Cardiac septum (tissue), 1 donor: ENCODE measurements around the gene SULT2B1. TPM values are rescaled to one million over a fixed set of nuclear protein-coding genes. Genes with fewer than 3 reads are reported as not detected.

ENCODE experiments used
- DNase-seq: peaks from one replicate; pipeline ENCODE4 v3.0.0-alpha.2; 2020; ENCODE audit warnings: low spot score
- intact Hi-C: fragments of 100-400 bp; cut with DNase I; formaldehyde crosslinking; loops from one replicate; pipeline ENCODE4 v1.14.0; 2022
- total RNA-seq: library from RNA; stranded (reverse); fragmentation: NEBNext Ultra II Directional; extraction: Animal tissue kit (Norgen Biotek cat#: 25700); gene quantifications from one replicate; pipeline ENCODE4 v1.2.1, GENCODE V29; 2021
- donor health status: DM: no; HTN: no; CAD: no.

SULT2B1 gene
- total RNA-seq, 1 donor from 2014 or later, result 0.19 TPM

GRCh38 chr19:48641850-48642249 is 89.9 kb downstream of the SULT2B1 start:
- intact Hi-C loops, result no loop called here
- no peak for DNase-seq

DNA sequence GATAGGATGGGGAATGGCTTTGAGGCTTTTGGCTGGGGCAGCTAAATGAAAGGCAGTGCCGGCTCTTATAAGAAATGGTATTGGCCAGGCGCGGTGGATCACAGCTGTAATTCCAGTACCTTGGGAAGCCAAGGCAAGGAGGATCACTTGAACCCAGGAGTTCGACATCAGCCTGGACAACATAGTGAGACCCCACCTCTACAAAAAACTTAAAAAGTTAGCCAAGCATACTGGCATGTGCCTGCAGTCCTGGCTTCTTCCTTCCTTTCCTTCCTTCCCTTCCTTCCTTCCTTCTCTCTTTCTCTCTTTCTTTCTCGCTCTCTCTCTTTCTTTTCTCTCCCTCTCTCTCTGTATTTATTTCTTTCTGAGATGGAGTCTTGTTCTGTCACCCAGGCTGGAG is 90.9 kb downstream of the SULT2B1 start:
- DNase-seq, result no peak
- intact Hi-C loops, result no loop called here

GRCh38 chr19:48644355-48644754 is 92.4 kb downstream of the SULT2B1 start:
- intact Hi-C loops, result no loop called here
- DNase-seq, result no peak

DNA sequence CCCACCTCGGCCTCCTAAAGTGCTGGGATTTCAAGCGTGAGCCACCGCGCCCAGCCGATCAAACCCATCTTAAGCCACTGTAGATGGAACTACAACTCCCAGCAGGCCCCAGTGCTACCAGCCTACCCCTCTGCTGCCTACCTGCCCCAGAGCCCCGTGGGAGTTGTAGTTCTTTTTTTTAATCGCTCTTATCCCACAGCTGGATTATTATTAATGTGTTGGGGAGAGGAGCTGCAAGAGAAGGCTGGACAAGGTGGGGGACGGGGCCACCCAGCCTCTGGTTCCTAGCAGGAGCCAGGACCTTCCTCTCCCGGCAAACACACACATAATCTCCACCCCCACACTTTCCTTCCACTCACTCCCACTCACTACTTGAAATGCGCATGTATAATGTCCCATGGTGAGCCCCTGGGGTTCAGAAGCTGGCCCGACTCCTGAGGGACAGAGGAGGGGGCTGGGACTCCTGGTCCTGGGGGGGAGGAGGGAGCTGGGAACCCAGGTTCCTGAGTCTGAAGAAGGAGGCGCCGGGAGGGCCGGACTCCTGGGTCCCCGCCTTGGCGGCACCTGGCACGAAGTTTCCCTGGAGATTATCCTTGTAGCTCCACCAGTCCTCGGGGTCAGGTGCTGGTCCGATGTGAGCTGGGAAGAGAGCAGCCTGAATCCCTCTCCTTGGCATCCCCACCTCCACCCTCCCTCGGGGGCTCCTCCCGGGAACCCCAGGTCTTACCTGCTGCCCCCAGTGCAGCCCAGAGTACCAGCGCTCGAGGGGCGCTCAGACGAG is 93.1 kb downstream of the SULT2B1 start:
- DNase-seq, result no peak
- intact Hi-C loops, result loop anchor here (5.0 kb wide), 2 partner anchors 192 to 312 kb away; partner anchors contain the start of gene HSD17B14

- DNase-seq, result no peak
- intact Hi-C loops, result loop anchor here (5.0 kb wide), 2 partner anchors 192 to 312 kb away; partner anchors contain the start of gene HSD17B14
Observed at GRCh38 chr19:48645620-48646000, 93.6 kb downstream of the SULT2B1 start.

- intact Hi-C loops, result loop anchor here (5.0 kb wide), 2 partner anchors 191 to 311 kb away; partner anchors contain the start of gene HSD17B14
- DNase-seq, result peak; percentile 92
Observed at GRCh38 chr19:48646001-48646721, 94.2 kb downstream of the SULT2B1 start, which contains the start of gene CA11. CA11 (minus strand) TSS chr19:48646187; CDS start chr19:48645632, 555 bp downstream.

DNA sequence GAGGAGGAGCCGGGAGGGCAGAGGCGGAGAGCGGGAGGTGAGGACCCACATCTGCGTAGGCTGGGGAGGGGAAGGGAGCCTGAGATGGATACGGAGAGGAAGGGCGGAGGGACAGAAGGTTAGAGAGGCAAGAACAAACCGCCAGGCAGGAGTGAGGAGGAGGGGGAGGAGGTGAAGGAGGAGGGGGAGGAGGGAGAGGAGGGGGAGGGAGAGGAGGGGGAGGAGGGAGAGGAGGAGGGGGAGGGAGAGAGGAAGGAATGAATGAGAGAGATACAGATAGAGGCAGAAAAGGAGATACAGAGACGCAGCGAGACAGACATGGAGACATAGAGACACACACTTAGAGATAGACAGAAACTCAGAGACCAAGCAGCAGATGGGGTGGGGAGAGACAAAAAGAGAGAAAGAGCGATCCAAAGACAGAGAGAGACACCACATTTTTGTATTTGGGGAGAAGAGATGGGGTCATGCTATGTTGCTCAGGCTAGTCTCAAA is 94.8 kb downstream of the SULT2B1 start:
- intact Hi-C loops, result loop anchor here (5.0 kb wide), 2 partner anchors 191 to 311 kb away; partner anchors contain the start of gene HSD17B14
- DNase-seq, result no peak

DNA sequence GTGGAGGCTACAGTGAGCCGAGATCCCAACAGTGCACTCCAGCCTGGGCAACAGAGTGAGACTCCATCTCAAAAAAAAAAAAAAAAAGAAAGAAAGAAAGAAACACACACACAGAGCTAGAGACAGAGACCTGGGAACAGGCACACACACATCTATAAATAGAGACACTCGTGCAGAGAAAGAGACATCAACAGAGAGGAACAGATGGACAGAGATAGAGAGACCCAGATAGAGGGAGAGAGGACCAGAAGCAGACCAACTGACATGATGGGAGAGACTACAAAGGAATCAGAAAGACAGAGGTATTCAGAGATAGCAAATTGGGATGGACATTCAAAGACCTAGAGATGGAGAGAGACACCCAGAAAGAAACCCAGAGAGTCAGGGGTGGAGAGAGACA is 96.2 kb downstream of the SULT2B1 start:
- intact Hi-C loops, result loop anchor here (5.0 kb wide), 2 partner anchors 189 to 309 kb away; partner anchors contain the start of gene HSD17B14
- DNase-seq, result no peak

Other genes with a start within 250 kb of the SULT2B1 start
- 47.3 TPM for gene EMP3, start 226.6 kb upstream of the SULT2B1 start, total RNA-seq
- gene TMEM143, start 188.2 kb upstream of the SULT2B1 start, total RNA-seq, result 50.2 TPM
- not detected for gene SYNGR4, start 187.8 kb upstream of the SULT2B1 start, total RNA-seq
- 70.1 TPM for gene KDELR1, start 160.6 kb upstream of the SULT2B1 start, total RNA-seq
- 0.70 TPM for gene GRIN2D, start 158.5 kb upstream of the SULT2B1 start, total RNA-seq
- gene GRWD1, start 106.2 kb upstream of the SULT2B1 start, total RNA-seq, result 17.5 TPM
- gene KCNJ14, start 96.6 kb upstream of the SULT2B1 start, total RNA-seq, result 0.32 TPM
- 46.4 TPM for gene CYTH2, start 82.8 kb upstream of the SULT2B1 start, total RNA-seq
- gene LMTK3, start 40.3 kb upstream of the SULT2B1 start, total RNA-seq, result 3.0 TPM
- not detected for gene SPACA4, start 54.6 kb downstream of the SULT2B1 start, total RNA-seq
- gene FAM83E, start 62.9 kb downstream of the SULT2B1 start, total RNA-seq, result not detected
- gene RPL18, start 67.0 kb downstream of the SULT2B1 start, total RNA-seq, result 437 TPM
- gene SPHK2, start 67.3 kb downstream of the SULT2B1 start, total RNA-seq, result 8.5 TPM
- gene DBP, start 85.2 kb downstream of the SULT2B1 start, total RNA-seq, result 4.4 TPM
- gene CA11, start 94.0 kb downstream of the SULT2B1 start, total RNA-seq, result 6.5 TPM
- gene NTN5, start 120.8 kb downstream of the SULT2B1 start, total RNA-seq, result not detected
- not detected for gene FUT2, start 143.8 kb downstream of the SULT2B1 start, total RNA-seq
- gene MAMSTR, start 167.6 kb downstream of the SULT2B1 start, total RNA-seq, result 3.2 TPM
- gene RASIP1, start 188.4 kb downstream of the SULT2B1 start, total RNA-seq, result 13.6 TPM
- gene IZUMO1, start 194.7 kb downstream of the SULT2B1 start, total RNA-seq, result 0.83 TPM
- gene FUT1, start 200.5 kb downstream of the SULT2B1 start, total RNA-seq, result 1.6 TPM
- not detected for gene FGF21, start 203.4 kb downstream of the SULT2B1 start, total RNA-seq